ENCODE results near the gene KLF11.

GRCh38 chr2:10059016-10059351 lies 15.6 kb downstream of the KLF11 start:
- TF ChIP-seq CTCF (IDR thresholded peaks at IDR 0.05; ENCODE audit: poor library complexity) = no peak
- TF ChIP-seq EZH2 (IDR thresholded peaks at IDR 0.05; ENCODE audit: borderline replicate concordance) = no peak

Measured in hepatocyte (in vitro differentiated cells).